H1 (cell line): ENCODE measurements around the gene STK11. TPM values are rescaled to one million over a fixed set of nuclear protein-coding genes. Genes with fewer than 3 reads are reported as not detected.

Source experiments
- CTCF ChIA-PET: fragments of 300-600 bp; sonication (Branson Sonifier 250); formaldehyde crosslinking; loops from one replicate; lab custom pipeline; 2021; ENCODE audit not compliant: partially characterized antibody; lab: Charles Lee
- POLR2A ChIA-PET: fragments of 300-600 bp; sonication (Branson Sonifier 250); formaldehyde crosslinking; loops from one replicate; lab custom pipeline; 2021; ENCODE audit warnings: inconsistent platforms; ENCODE audit not compliant: partially characterized antibody; lab: Charles Lee
- DNase-seq, 2 experiments: peaks; one replicate each; pipeline versions ENCODE4 v3.0.0 to v3.0.0-alpha.2; 2010 to 2022; ENCODE audit warnings: low spot score in 2 of 2, low read depth in 1 of 2, mixed read lengths in 1 of 2
- FAIRE-seq: peaks from 2 replicates; lab custom pipeline; 2011; peaks lifted over from hg19 to GRCh38; lab: Jason Lieb, UNC
- H2AFZ ChIP-seq: 2 replicates; pipeline ENCODE4 v1.8.1; 2012; ENCODE audit warnings: low read length, inconsistent platforms
- H2AK5ac ChIP-seq: 2 replicates; pipeline ENCODE4 v1.6.1; 2013; ENCODE audit warnings: low read depth, low read length
- H2BK120ac ChIP-seq: replicated peaks from 2 replicates; pipeline ENCODE3; 2013; ENCODE audit warnings: low read depth, low read length, inconsistent platforms
- H2BK12ac ChIP-seq: 2 replicates; pipeline ENCODE4 v1.6.1; 2013; ENCODE audit warnings: low read depth, low read length
- H2BK15ac ChIP-seq: 2 replicates; pipeline ENCODE4 v1.6.1; 2013; ENCODE audit warnings: low read length
- H2BK20ac ChIP-seq: 2 replicates; pipeline ENCODE4 v1.6.1; 2013; ENCODE audit warnings: low read length
- H2BK5ac ChIP-seq: 2 replicates; pipeline ENCODE4 v1.6.1; 2013; ENCODE audit warnings: low read depth, low read length
- H3K14ac ChIP-seq: 2 replicates; pipeline ENCODE4 v1.6.1; 2013; ENCODE audit warnings: inconsistent platforms; ENCODE audit not compliant: insufficient read length
- H3K18ac ChIP-seq: 2 replicates; pipeline ENCODE4 v1.6.1; 2013; ENCODE audit warnings: low read length; ENCODE audit errors: extremely low read depth
- H3K23ac ChIP-seq: 2 replicates; pipeline ENCODE4 v1.6.1; 2013; ENCODE audit warnings: inconsistent platforms; ENCODE audit not compliant: insufficient read length
- H3K23me2 ChIP-seq: 2 replicates; pipeline ENCODE4 v1.6.1; 2013; ENCODE audit warnings: low read depth, low read length
- H3K27ac ChIP-seq: 2 replicates; pipeline ENCODE4 v1.6.1; 2011; ENCODE audit warnings: low read depth, low read length, inconsistent platforms
- H3K27me3 ChIP-seq, 4 experiments: replicated peaks in 1 of 4; 1 replicate in 1 of 4; 2 replicates in 3 of 4; pipeline versions ENCODE4 v1.6.1 to v1.8.1; 2011 to 2013; ENCODE audit warnings: low read length in 3 of 4, mild to moderate bottlenecking in 3 of 4, inconsistent platforms in 2 of 4, mixed read lengths in 2 of 4, moderate library complexity in 1 of 4; ENCODE audit not compliant: control insufficient read depth in 3 of 4, insufficient read depth in 3 of 4; ENCODE audit errors: extremely low read depth in 1 of 4
- H3K36me3 ChIP-seq, 4 experiments: 2 replicates each; pipeline versions ENCODE4 v1.6.1 to v1.8.1; 2011 to 2013; ENCODE audit warnings: mild to moderate bottlenecking in 4 of 4, low read length in 3 of 4, moderate library complexity in 2 of 4, control low read depth in 1 of 4, inconsistent platforms in 1 of 4; ENCODE audit not compliant: insufficient read depth in 4 of 4, control insufficient read depth in 2 of 4
- H3K4ac ChIP-seq: replicated peaks from 2 replicates; pipeline ENCODE3; 2013; ENCODE audit warnings: low read length, low read depth, mixed read lengths, inconsistent platforms; ENCODE audit not compliant: insufficient read length
- H3K4me1 ChIP-seq, 4 experiments: replicated peaks in 1 of 4; 1 replicate in 1 of 4; 2 replicates in 3 of 4; pipeline versions ENCODE4 v1.6.1 to v1.8.1; 2011 to 2013; ENCODE audit warnings: low read length in 3 of 4, inconsistent platforms in 2 of 4, mixed read lengths in 1 of 4; ENCODE audit not compliant: insufficient read depth in 4 of 4, control insufficient read depth in 3 of 4
- H3K4me2 ChIP-seq, 2 experiments: 2 replicates each; pipeline versions ENCODE4 v1.6.1 to v1.8.1; 2011 to 2013; ENCODE audit warnings: low read depth in 2 of 2, low read length in 2 of 2, control low read depth in 1 of 2, inconsistent platforms in 1 of 2, mild to moderate bottlenecking in 1 of 2; ENCODE audit not compliant: insufficient read depth in 1 of 2
- H3K4me3 ChIP-seq, 4 experiments: fragments of 200-600, 300-600 bp in 1 of 4; sonication (generic), shearing (Covaris generic), sonication (Bioruptor Twin) in 1 of 4; 2 replicates each; pipeline versions ENCODE4 v1.5.1 to v1.8.1; 2011 to 2016; ENCODE audit warnings: low read length in 4 of 4, low read depth in 3 of 4, control low read depth in 2 of 4, inconsistent platforms in 2 of 4, mild to moderate bottlenecking in 2 of 4, mixed read lengths in 1 of 4, moderate library complexity in 1 of 4; ENCODE audit not compliant: insufficient read depth in 2 of 4; ENCODE audit errors: extremely low read depth in 1 of 4
- H3K56ac ChIP-seq: replicated peaks from 2 replicates; pipeline ENCODE3; 2013; ENCODE audit warnings: low read depth, mild to moderate bottlenecking, mixed read lengths, low read length, inconsistent platforms; ENCODE audit not compliant: insufficient read length
- H3K79me1 ChIP-seq: 2 replicates; pipeline ENCODE4 v1.6.1; 2013; ENCODE audit warnings: low read depth, low read length, control low read depth
- H3K79me2 ChIP-seq, 2 experiments: 2 replicates each; pipeline versions ENCODE4 v1.6.1 to v1.8.1; 2012 to 2013; ENCODE audit warnings: low read length in 2 of 2, mild to moderate bottlenecking in 2 of 2, inconsistent platforms in 1 of 2; ENCODE audit not compliant: insufficient read depth in 2 of 2, control insufficient read depth in 1 of 2
- H3K9ac ChIP-seq, 4 experiments: replicated peaks in 1 of 4; 1 replicate in 1 of 4; 2 replicates in 3 of 4; pipeline versions ENCODE4 v1.6.1 to v1.8.1; 2011 to 2013; ENCODE audit warnings: low read depth in 3 of 4, low read length in 3 of 4, control low read depth in 2 of 4, mild to moderate bottlenecking in 2 of 4, moderate library complexity in 2 of 4, inconsistent platforms in 1 of 4; ENCODE audit errors: extremely low read depth in 1 of 4
- H3K9me3 ChIP-seq, 2 experiments: 2 replicates each; pipeline versions ENCODE4 v1.6.1 to v1.8.1; 2012 to 2013; ENCODE audit warnings: mild to moderate bottlenecking in 2 of 2, moderate library complexity in 2 of 2, control low read depth in 1 of 2, inconsistent platforms in 1 of 2, low read depth in 1 of 2, low read length in 1 of 2, mixed read lengths in 1 of 2; ENCODE audit not compliant: insufficient read depth in 2 of 2
- H4K20me1 ChIP-seq, 2 experiments: replicated peaks in 1 of 2; 2 replicates each; pipeline versions ENCODE3 to v1.8.1; 2011 to 2013; ENCODE audit warnings: inconsistent platforms in 2 of 2, low read length in 2 of 2, mild to moderate bottlenecking in 1 of 2; ENCODE audit not compliant: insufficient read depth in 2 of 2, control insufficient read depth in 1 of 2
- H4K5ac ChIP-seq: 2 replicates; pipeline ENCODE4 v1.6.1; 2013; ENCODE audit warnings: low read length, low read depth, mixed read lengths, inconsistent platforms; ENCODE audit not compliant: insufficient read length
- H4K8ac ChIP-seq: 2 replicates; pipeline ENCODE4 v1.8.0; 2013; ENCODE audit warnings: mild to moderate bottlenecking, moderate library complexity, low read length, inconsistent platforms; ENCODE audit not compliant: insufficient read depth; ENCODE audit errors: extremely low read depth
- H4K91ac ChIP-seq: replicated peaks from 2 replicates; pipeline ENCODE3; 2013; ENCODE audit warnings: low read length, mixed read lengths, inconsistent platforms; ENCODE audit not compliant: insufficient read length
- BCL11A ChIP-seq, 2 experiments: IDR thresholded peaks; one replicate each; pipeline ENCODE4 v1.6.1; 2011; ENCODE audit warnings: low read depth in 2 of 2, low read length in 2 of 2, mild to moderate bottlenecking in 2 of 2
- GABPA ChIP-seq: IDR thresholded peaks from 2 replicates; pipeline ENCODE4 v1.6.1; 2011; ENCODE audit warnings: mild to moderate bottlenecking, low read length, moderate library complexity, borderline replicate concordance; ENCODE audit not compliant: insufficient read depth
- PHF8 ChIP-seq: fragments of 200-600 bp; sonication (generic); conservative IDR thresholded peaks from 2 replicates; pipeline ENCODE4 v1.7.1; 2012; ENCODE audit warnings: low read depth, mild to moderate bottlenecking, inconsistent platforms, low read length, moderate library complexity
- WGBS, 2 experiments: shearing (Covaris generic) in 1 of 2; methylation state at CpG; one replicate each; pipeline versions ENCODE4 v1.1.6 to v1.1.7; 2013 to 2015; ENCODE audit warnings: low lambda C conversion rate in 2 of 2, mixed read lengths in 2 of 2, inconsistent platforms in 1 of 2, low coverage in 1 of 2, missing lambda C conversion rate in 1 of 2; ENCODE audit not compliant: insufficient replicate concordance in 2 of 2, insufficient coverage in 1 of 2, insufficient read length in 1 of 2; ENCODE audit errors: extremely low coverage in 1 of 2, missing lambda C conversion rate in 1 of 2; 5-methylcytosine and 5-hydroxymethylcytosine counted together
- polyA plus RNA-seq, 7 experiments: library from polyadenylated mRNA; depleted of rRNA in 3 of 7; stranded (reverse) in 5 of 7; unstranded in 2 of 7; fragments of >200 nt in 5 of 7; fragments of 200-250 nt in 2 of 7; gene quantifications; 1 replicate in 5 of 7; 2 replicates in 1 of 7; 4 replicates in 1 of 7; pipeline versions ENCODE4 v1.2.1 to v1.2.3, GENCODE V29; 2011 to 2013; ENCODE audit warnings: missing spikeins in 2 of 7, mixed read lengths in 2 of 7
- total RNA-seq: library from RNA; stranded (reverse); fragmentation: NEBNext Ultra II Directional; extraction: Animal tissue kit (Norgen Biotek cat#: 25700); gene quantifications from 2 replicates; pipeline ENCODE4 v1.2.1, GENCODE V29; 2021

The STK11 gene
- total and polyA plus RNA-seq, 2 of the 8 experiments (the other 6 are each of a cell fraction or from before 2014, with no cell fraction given): 45.3 to 70.7 TPM

GRCh38 chr19:1157931-1158884, 47.4 kb upstream of the STK11 start:
- no peak for FAIRE-seq
- H2AFZ ChIP-seq: no peak overlapping the region
- H4K8ac ChIP-seq: no peak overlapping the region
- H3K27ac ChIP-seq: no peak overlapping the region
- H3K14ac ChIP-seq: no peak overlapping the region
- H4K5ac ChIP-seq: no peak overlapping the region
- no peak overlapping the region for H3K9ac ChIP-seq
- H3K27me3 ChIP-seq: no peaks in the 10 kb centered on the region
- peaks cover 0 to 5% (median 0%) of the 10 kb centered on the region in 4 experiments; a peak in 1 of 8 replicates for H3K36me3 ChIP-seq
- WGBS, 2 experiments: 94% methylated on average over 69 of the region's 69 CpGs; no CpG with 5 or more reads in 1 of the 2 experiments
- no peak overlapping the region for H2BK15ac ChIP-seq
- no peak overlapping the region for H3K4me2 ChIP-seq
- H3K4me3 ChIP-seq: no peak overlapping the region
- no peak overlapping the region for H3K56ac ChIP-seq
- H3K9me3 ChIP-seq: no peaks in the 10 kb centered on the region
- no peak for DNase-seq
- no peak overlapping the region for H3K4ac ChIP-seq
- no peak overlapping the region for H2BK20ac ChIP-seq
- H3K23ac ChIP-seq: no peak overlapping the region
- H2AK5ac ChIP-seq: no peak overlapping the region
- H3K23me2 ChIP-seq: no peaks in the 10 kb centered on the region
- peaks cover 7% of the 10 kb centered on the region for H3K79me1 ChIP-seq
- H4K91ac ChIP-seq: no peak overlapping the region
- peaks cover 0 to 9% of the 10 kb centered on the region in 2 experiments; a peak in 1 of 4 replicates for H3K79me2 ChIP-seq
- ChIA-PET CTCF (interaction anchor here (0.6 to 1.8 kb wide), 8 partner anchors 12 to 318 kb away, joined by 3 to 7 read pairs (median 3); no protein-coding TSS in a partner anchor), POLR2A (interaction anchor here (0.9 to 1.9 kb wide), 3 partner anchors 12 to 54 kb away, joined by 3 to 4 read pairs (median 4); partner anchors contain the start of gene GPX4)
- no peak overlapping the region for H3K18ac ChIP-seq
- no peak overlapping the region for H2BK120ac ChIP-seq
- TF ChIP-seq GABPA (0 out of 2 replicates have a peak, but pooled peaks have one; percentile 27), PHF8 (no peak), BCL11A (IDR thresholded peaks at IDR 0.05; ENCODE audit: low read depth in 2 of 2, low read length in 2 of 2) (no peak)
- H2BK12ac ChIP-seq: no peak overlapping the region
- H3K4me1 ChIP-seq: peaks cover 0 to 4% (median 0%) of the 10 kb centered on the region in 4 experiments; a peak in 3 of 7 replicates
- H2BK5ac ChIP-seq: no peak overlapping the region
- peaks cover 0 to 19% of the 10 kb centered on the region in 2 experiments for H4K20me1 ChIP-seq
